GM06990 (cell line): Measurements from ENCODE around the gene SFTPB.

ENCODE experiments used
- DNase-seq: peaks from one replicate; pipeline ENCODE4 v3.0.0-alpha.2; 2011; ENCODE audit not compliant: insufficient read length; ENCODE audit errors: extremely low read depth
- H3K27me3 ChIP-seq: replicated peaks from 2 replicates; pipeline ENCODE4 v1.6.0; 2011; ENCODE audit warnings: low read length; ENCODE audit not compliant: control insufficient read depth, insufficient read depth
- H3K36me3 ChIP-seq: 2 replicates; pipeline ENCODE4 v1.5.1; 2011; ENCODE audit warnings: low read length; ENCODE audit not compliant: control insufficient read depth, insufficient read depth
- H3K4me3 ChIP-seq: replicated peaks from 2 replicates; pipeline ENCODE4 v1.5.1; 2011; ENCODE audit warnings: low read depth, mild to moderate bottlenecking, control low read depth, low read length
- CTCF ChIP-seq: IDR thresholded peaks from 2 replicates; pipeline ENCODE4 v1.5.1; 2011; ENCODE audit warnings: low read length, control low read depth, mild to moderate bottlenecking, inconsistent platforms; ENCODE audit not compliant: insufficient read depth, poor library complexity, severe bottlenecking

The SFTPB gene

GRCh38 chr2:85678794-85679672, 11.0 kb upstream of the SFTPB start:
- Histone ChIP-seq H3K27me3 (no peaks in the 10 kb centered on the region), H3K4me3 (no peak overlapping the region), H3K36me3 (no peaks in the 10 kb centered on the region)
- peak; percentile 98 for TF ChIP-seq CTCF
- peak; percentile 68 for DNase-seq

GRCh38 chr2:85678377-85678776, 10.4 kb upstream of the SFTPB start:
- Histone ChIP-seq H3K4me3 (no peak overlapping the region), H3K27me3 (no peaks in the 10 kb centered on the region), H3K36me3 (no peaks in the 10 kb centered on the region)
- no peak for TF ChIP-seq CTCF
- DNase-seq: no peak

- no peak for DNase-seq
- H3K27me3 ChIP-seq: no peaks in the 10 kb centered on the region
- TF ChIP-seq CTCF: no peak
- H3K4me3 ChIP-seq: no peak overlapping the region
- no peaks in the 10 kb centered on the region for H3K36me3 ChIP-seq
Measured at GRCh38 chr2:85675866-85676548, 8.0 kb upstream of the SFTPB start.

- no peak for TF ChIP-seq CTCF
- Histone ChIP-seq H3K4me3 (no peak overlapping the region), H3K36me3 (no peaks in the 10 kb centered on the region), H3K27me3 (no peaks in the 10 kb centered on the region)
- DNase-seq: no peak
Measured at GRCh38 chr2:85675427-85675826, 7.4 kb upstream of the SFTPB start.

- no peaks in the 10 kb centered on the region for H3K27me3 ChIP-seq
- DNase-seq: no peak
- no peak for TF ChIP-seq CTCF
- H3K36me3 ChIP-seq: no peaks in the 10 kb centered on the region
- H3K4me3 ChIP-seq: no peak overlapping the region
Measured at GRCh38 chr2:85674417-85674816, 6.4 kb upstream of the SFTPB start.
